ENCODE measurements around the gene ROPN1.
A peak's percentile ranks its signal among the peaks of the same experiment; 100 is the strongest.
"Not testable (repeated sequence)": the region's sequence is repeated elsewhere in the genome, so short reads cannot be mapped to it uniquely, and the experiment has no call there.

Gene ROPN1

DNA sequence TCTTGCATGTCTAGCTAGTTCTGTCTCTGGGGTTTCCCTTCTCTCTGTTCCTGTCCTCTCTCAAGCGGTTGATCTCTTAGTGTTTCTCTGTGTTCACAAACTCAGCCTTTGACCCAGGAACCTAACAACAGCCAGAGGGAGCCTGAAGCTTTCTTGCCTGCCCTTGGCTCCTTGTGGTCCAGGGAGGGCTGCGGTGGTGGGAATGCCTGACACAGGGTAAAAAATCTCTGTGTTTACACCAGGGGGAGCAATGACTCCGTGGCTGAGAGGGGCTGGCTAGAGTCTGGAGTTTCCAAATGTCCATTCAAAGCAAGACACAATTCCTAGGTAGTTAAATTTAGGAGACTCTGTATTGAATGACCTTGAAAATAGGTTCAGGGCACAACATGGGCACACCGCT lies 24.6 kb upstream of the ROPN1 start:
- in situ Hi-C loops (cut with MboI; ENCODE audit: low sequenced_read_pairs, unreplicated experiment); DNase-seq (ENCODE audit: low spot score): not testable (repeated sequence)
- TF ChIP-seq, protein P1, sequence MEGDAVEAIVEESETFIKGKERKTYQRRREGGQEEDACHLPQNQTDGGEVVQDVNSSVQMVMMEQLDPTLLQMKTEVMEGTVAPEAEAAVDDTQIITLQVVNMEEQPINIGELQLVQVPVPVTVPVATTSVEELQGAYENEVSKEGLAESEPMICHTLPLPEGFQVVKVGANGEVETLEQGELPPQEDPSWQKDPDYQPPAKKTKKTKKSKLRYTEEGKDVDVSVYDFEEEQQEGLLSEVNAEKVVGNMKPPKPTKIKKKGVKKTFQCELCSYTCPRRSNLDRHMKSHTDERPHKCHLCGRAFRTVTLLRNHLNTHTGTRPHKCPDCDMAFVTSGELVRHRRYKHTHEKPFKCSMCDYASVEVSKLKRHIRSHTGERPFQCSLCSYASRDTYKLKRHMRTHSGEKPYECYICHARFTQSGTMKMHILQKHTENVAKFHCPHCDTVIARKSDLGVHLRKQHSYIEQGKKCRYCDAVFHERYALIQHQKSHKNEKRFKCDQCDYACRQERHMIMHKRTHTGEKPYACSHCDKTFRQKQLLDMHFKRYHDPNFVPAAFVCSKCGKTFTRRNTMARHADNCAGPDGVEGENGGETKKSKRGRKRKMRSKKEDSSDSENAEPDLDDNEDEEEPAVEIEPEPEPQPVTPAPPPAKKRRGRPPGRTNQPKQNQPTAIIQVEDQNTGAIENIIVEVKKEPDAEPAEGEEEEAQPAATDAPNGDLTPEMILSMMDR (IDR thresholded peaks at IDR 0.05; ENCODE audit: borderline replicate concordance, control extremely low read depth, extremely low read depth, insufficient read depth, missing control alignments), result peak; percentile 27

DNA sequence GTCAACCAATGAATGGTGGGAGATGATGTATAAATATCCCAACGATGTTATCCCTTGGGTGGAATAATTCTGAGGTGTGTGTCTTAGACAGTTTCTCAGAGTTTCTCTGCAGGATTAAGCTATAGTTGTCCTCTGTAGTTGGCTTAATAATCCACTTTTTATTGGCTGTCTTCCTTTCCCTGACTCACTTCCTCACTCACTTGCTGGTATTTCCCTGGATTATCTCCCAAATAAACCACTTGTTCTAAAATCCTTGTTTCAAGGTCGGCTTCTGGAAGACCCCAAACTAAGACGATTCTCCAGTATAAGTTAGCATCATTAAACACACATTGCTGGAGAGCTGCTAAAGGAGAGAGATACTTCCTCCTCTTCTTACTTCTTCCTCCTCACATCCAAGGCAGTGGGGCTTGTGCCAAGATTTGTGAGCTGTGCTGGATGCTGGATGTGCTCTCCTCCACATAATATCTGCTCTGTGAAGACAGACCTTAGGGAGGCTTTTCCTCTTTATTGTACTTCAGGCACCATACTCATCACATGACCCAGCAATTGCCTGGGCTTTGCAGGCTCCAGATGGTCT lies 22.5 kb upstream of the ROPN1 start:
- in situ Hi-C loops (cut with MboI; ENCODE audit: low sequenced_read_pairs, unreplicated experiment), result no loop called here
- DNase-seq (ENCODE audit: low spot score), result no peak

DNA sequence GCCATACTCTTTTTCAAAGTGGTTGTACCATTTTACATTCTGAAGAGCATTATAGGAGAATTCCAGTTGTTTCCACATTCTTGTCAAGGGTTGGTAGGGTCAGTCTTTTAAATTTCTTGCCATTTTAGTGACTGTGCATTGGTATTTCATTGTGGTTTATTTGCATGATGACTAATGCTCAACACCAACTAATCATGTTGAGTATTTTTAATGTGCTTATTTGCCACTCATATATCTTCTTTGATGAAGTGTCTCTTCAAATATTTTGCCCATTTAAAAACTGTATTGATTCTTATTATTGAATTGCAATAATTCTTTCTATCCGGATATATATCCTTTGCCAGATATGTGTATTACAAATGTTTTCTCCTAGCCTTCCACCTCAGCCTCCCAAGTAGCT lies 16.4 kb upstream of the ROPN1 start:
- DNase-seq (ENCODE audit: low spot score); in situ Hi-C loops (cut with MboI; ENCODE audit: low sequenced_read_pairs, unreplicated experiment): not testable (repeated sequence)

More for the DNA sequence above, 22.5 kb upstream of the ROPN1 start:
- TF ChIP-seq, protein P1 (IDR thresholded peaks at IDR 0.05; ENCODE audit: borderline replicate concordance, control extremely low read depth, extremely low read depth, insufficient read depth, missing control alignments), result no peak

DNA sequence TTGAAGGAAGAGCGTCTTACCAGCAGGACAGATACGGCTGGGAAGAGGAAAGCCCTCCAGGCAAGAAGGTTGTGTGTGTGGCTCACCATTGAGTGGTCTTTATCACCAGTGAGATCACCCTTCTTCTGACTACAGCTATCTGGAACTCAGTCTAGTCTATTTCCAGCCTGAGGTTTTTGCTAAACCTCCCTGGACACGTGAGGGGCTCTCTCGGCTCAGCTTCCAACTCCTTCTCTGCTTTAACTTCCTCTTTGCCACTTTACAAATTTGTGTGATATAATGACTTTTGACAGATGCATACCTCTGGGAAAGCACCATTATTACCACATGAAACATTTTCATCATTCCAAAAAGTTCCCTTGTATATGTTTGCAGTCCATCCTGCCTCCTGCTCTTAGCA lies 15.3 kb upstream of the ROPN1 start:
- no peak for DNase-seq (ENCODE audit: low spot score)
- in situ Hi-C loops (cut with MboI; ENCODE audit: low sequenced_read_pairs, unreplicated experiment), result no loop called here
- TF ChIP-seq, protein P1 (IDR thresholded peaks at IDR 0.05; ENCODE audit: borderline replicate concordance, control extremely low read depth, extremely low read depth, insufficient read depth, missing control alignments), result no peak

DNA sequence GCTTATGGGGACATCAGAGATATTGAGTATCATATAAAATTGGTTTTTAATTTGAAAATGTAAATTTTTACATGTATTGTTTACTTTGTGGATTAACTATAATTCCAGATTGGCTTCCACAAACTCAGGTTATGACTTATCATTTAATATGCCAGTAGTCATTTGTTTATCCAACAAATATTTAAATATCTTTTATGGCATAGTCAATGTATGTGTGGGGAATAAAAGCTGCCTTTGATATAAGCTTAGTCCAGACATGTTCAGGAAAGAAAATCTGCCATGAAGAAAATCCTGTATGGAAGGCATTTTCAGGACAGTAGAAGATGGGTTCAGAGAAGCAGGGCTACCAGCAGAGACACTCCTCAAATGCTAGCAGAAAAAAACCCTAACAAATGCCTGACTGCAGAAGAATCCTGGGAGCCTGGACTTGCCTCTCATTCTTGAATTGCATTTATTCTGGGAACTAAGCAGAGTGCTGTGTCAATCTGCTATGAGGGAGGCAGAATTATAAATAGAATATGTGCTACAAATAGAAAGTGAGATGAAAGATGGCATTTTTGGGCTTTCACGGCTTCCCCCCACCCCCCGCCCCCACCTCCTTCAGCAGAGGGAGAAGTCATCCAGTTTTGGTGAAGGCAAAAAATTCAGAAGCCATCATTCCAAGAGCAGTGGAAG lies 10.6 kb upstream of the ROPN1 start:
- DNase-seq (ENCODE audit: low spot score); in situ Hi-C loops (cut with MboI; ENCODE audit: low sequenced_read_pairs, unreplicated experiment): not testable (repeated sequence)

DNA sequence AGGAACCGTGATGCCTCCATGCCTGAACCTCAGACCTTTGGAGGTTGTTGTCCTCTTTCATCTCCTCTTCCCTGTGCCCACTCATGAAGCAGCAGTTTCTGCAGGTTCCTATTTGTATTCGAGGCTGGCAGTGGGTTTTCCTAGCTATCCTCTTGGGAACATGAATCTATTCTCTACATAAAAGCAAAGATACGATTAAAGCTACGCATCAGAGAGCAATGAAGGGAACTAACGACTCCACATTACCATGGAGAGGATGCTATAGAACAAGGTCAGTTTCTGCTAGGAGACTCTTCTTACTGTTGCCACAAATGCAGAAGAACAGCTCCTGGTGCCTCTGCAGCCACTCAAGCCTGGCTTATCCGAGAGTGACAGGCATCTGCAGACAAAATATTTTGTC lies 9.4 kb upstream of the ROPN1 start:
- in situ Hi-C loops (cut with MboI; ENCODE audit: low sequenced_read_pairs, unreplicated experiment); DNase-seq (ENCODE audit: low spot score): not testable (repeated sequence)

DNA sequence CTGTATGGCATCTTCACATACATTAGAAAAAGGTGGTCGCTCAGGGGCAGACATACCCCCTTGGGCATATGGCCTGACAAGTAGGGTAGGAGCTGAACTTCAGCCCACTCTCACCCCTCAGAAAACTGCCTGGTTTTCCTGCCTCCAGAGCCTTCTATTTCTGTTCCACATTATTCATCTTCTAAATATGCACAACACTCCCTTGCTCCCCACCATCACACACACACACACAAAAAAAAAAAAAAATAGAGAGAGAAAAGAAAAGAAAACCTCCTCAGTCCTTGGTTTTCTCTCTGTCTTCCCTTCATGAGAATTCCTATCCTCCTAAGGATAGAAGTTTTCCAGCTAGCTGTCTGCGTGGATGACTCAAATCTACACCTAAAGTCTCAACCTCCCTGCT lies 5.6 kb upstream of the ROPN1 start:
- no peak for DNase-seq (ENCODE audit: low spot score)
- TF ChIP-seq, protein P1 (IDR thresholded peaks at IDR 0.05; ENCODE audit: borderline replicate concordance, control extremely low read depth, extremely low read depth, insufficient read depth, missing control alignments), result no peak
- in situ Hi-C loops (cut with MboI; ENCODE audit: low sequenced_read_pairs, unreplicated experiment), result no loop called here

DNA sequence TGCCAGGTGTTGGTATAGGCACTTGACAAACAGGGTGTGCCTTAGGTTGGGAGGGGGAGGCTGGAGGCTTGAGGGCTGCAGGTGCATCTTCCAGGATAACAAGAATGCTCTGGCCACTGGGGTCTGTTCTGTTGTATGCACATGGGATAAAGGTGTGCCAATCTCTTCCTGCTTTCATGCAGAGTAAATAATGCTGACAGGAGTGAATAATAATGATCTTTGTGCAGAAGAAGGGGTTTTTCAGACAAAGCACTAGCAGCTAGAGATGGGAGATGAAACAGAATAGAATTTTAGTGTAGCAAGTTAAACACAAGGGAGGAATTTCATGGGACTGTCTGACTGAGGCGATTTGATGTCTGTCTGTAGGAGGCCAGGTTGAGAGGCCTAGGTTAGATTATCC lies 1.9 kb upstream of the ROPN1 start:
- no peak for DNase-seq (ENCODE audit: low spot score)
- TF ChIP-seq, protein P1 (IDR thresholded peaks at IDR 0.05; ENCODE audit: borderline replicate concordance, control extremely low read depth, extremely low read depth, insufficient read depth, missing control alignments), result no peak
- in situ Hi-C loops (cut with MboI; ENCODE audit: low sequenced_read_pairs, unreplicated experiment), result no loop called here

Data from GM13976 (cell line).